OCI-M2 (cell line): ENCODE data around the gene AMOTL1.
"Not testable (repeated sequence)": the region's sequence is repeated elsewhere in the genome, so short reads cannot be mapped to it uniquely, and the experiment has no call there.

Experiments used
- DNase-seq: peaks from one replicate; lab custom pipeline; 2025; ENCODE audit not compliant: unreplicated experiment; lab: John Stamatoyannopoulos, UW

Gene AMOTL1

GRCh38 chr11:94792451-94792850, 24.3 kb downstream of the AMOTL1 start:
- no peak for DNase-seq

DNA sequence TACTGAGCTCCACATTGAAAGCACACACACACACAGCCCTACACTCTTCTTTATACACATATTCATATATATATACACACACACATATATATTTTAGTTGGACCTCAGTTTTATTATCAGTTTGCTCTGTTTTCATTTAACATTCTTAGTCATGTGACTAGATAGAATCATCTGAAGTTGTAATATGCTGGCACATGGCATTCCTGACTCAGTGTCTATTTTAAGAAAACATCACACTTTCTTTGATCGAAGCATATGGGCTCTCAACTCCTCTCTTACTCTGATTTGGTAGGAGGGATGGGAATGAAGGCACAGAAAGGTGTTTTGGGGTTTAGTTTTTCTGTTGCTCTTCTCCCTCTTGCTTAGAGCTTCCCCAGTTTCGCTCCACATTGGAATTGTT, 24.8 kb downstream of the AMOTL1 start:
- no peak for DNase-seq

GRCh38 chr11:94793822-94794221, 25.7 kb downstream of the AMOTL1 start:
- DNase-seq, result no peak

DNA sequence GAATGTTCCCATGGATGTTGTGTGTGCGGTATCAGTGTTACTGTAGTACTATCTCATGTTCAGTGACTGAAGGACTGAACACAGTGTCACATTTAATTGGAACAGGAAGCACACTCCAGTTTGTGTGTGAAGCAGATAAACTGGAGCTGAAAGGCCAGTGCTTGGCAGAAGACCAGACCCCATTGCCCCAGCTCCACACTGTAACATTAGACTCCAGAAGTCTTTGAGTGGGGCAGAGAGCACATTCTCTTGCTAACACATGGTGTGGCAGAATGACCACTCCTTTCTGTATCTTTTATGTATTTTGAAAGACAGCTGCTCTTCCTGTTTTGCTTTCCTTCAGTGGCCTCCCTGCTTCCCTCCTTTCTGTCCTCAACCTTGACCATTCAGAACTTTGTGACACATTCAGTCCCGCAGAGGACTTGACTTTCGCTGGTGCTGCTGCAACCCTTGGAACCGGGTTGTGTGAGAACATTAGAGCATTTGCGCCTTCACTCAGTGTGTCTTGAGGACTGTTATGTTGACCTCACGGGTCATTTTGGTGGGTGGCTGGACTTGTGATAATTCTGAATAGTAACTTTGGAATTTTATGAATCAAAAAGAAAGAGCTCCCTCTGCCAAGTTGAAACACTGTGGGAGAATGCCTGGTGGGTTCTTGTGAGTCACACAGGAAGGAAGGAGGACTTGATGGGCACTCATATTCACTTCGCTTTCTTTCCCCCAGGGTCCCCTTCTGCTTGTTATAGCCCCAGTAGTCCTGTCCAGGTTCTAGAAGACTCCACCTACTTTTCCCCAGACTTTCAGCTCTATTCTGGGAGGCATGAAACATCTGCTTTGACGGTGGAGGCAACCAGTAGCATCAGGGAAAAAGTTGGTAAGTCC, 26.4 kb downstream of the AMOTL1 start:
- DNase-seq, result peak; percentile 55

DNA sequence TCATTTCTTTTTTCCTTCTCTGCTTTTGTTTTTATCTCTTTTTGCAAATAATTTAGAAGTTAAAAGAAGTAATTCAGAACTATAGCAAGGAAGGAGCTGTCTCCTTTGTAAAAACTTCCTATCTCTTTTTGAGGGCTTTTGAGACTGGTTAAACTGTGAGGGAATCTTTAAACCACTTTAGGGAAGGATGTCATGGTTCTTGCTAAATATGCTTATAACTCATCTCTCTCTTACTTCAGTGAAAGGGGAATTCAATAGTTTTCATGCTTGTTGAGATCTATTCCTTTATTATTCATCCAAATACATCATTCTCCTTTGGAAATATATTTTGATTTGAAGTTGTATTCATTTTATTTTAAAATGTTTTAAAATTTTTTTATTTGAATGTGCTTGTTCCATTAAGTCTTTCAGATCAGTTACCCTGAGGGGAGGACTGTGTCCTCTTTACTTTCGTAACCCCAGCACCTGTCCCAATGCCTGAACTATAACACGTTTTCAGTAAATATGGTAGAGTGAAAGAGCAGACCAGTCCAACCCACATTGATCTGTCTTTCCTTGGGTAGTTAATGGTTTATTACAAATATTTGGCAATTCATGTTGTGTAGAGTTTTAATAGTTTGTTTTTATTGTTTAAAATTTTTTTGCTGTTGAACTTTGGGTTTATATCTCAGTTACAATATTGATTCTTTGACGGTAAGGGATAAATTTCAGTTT, 27.5 kb downstream of the AMOTL1 start:
- no peak for DNase-seq

DNA sequence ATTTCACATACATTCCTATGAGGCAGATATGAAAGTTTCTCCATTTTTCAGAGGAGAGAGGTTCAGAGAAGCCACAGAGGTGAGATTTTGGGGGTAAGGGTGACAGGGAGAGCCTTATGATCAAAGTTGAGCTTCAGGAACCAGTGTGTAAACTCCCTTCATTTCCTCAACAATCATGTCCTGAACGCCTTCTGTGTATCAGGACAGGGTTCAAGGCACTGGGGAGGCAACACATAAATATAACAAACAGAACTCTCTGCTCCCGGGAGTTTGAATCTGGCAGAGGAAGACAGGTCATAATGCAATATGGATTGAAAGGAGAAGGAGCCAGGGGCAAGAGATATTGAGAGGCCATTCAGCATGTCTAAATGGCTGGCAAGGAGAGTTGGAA, 28.0 kb downstream of the AMOTL1 start:
- DNase-seq, result no peak

GRCh38 chr11:94796863-94797262, 28.7 kb downstream of the AMOTL1 start:
- no peak for DNase-seq

GRCh38 chr11:94799726-94800125, 31.6 kb downstream of the AMOTL1 start:
- DNase-seq, result no peak

DNA sequence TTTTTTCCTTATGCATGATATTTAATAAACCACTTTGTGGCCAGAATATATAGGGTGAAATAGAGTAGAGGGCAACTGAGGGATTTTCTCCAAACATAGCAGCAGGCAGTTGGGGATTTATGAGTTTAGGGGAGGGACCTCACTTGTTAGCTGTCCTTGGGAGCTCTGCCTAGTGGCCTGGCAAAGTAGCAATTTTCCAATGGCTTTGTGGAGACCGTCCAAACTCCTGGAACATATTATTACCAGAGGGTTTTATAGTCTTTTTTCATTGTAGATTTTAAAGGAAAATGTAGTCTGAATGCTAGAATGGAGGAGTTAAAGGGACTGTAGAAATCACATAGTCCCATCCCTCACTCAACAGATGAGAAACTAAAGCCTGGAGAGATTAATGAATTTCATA, 32.3 kb downstream of the AMOTL1 start:
- no peak for DNase-seq

DNA sequence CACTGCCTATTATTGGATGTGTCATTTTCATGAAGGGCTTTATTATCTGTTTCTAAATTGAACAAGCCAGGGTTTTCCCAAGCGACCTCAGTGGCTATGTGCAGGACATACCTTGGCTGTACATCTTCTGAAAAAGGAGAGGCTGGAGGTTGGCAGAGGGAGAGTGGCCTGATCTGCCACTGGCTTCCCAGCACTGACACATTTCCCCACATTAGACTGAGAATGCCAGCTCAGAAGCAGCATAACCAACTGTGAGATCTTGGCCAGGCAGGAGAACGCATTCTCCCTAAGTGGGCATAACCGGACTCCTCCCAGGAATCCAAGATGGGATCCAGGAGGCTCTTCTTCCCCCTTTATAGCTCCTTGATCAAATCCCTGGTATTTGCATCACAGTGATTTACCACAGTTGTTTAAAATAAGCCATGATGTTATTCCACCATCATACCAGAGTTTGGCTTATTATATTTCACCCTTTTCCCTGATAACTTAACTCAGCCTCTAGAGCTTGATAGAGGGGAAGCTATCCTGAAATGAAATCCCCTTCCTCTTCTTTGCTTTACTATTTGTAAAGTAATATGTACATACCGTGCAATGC, 33.8 kb downstream of the AMOTL1 start:
- no peak for DNase-seq

GRCh38 chr11:94802501-94802900, 34.3 kb downstream of the AMOTL1 start:
- DNase-seq, result no peak

DNA sequence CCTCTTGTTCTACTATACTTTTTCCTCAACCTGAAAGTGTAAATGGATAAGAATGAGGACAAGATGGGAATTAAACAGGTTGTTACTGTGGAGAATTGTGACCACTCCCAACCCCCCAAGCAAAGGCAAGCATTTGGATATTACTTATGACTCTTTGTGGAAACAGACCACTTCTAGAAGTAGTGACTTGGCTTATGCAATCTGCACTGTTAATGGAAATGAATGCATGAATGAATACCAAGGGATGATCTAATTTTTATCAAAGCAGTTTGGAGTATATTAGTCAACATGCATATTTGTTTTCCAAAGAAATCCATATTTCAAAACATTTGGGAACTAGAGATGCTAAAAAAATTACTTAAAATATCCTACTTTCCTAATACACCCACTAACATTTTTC, 35.3 kb downstream of the AMOTL1 start:
- no peak for DNase-seq

- DNase-seq, result no peak
Measured at GRCh38 chr11:94804874-94805273, 36.7 kb downstream of the AMOTL1 start.

DNA sequence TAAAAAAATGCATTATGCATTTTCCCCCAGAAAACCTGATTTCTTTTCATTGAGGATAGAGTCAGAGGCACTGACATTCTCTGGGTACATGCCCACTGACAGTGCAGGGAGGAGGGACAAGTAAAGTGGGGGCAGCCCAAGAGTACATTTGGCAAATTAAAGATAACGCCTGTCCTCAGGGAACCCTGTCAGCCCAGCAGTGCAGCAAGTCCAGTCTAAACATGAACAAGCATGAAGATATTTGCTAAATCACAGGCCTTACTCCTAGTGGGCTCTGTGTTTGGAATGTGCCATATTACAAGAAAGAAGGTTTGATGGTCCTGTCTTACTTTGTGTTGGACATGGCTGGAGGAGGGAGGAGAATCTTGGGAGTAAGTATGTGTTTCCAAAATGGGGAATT, 37.9 kb downstream of the AMOTL1 start:
- DNase-seq, result no peak

- DNase-seq, result no peak
Measured at GRCh38 chr11:94806419-94806818, 38.3 kb downstream of the AMOTL1 start.

- DNase-seq, result no peak
Measured at GRCh38 chr11:94809251-94809650, 41.1 kb downstream of the AMOTL1 start.

- not testable (repeated sequence) for DNase-seq
Measured at GRCh38 chr11:94812724-94813720, 44.9 kb downstream of the AMOTL1 start.

- DNase-seq, result no peak
Measured at GRCh38 chr11:94814272-94814976, 46.3 kb downstream of the AMOTL1 start.

- peak; percentile 2 for DNase-seq
Measured at GRCh38 chr11:94815705-94816344, 47.7 kb downstream of the AMOTL1 start.

- DNase-seq, result no peak
Measured at GRCh38 chr11:94820480-94820879, 52.3 kb downstream of the AMOTL1 start.
